CD4-positive, alpha-beta T cell treated with Interleukin-6 for 4 hours (primary cell): ENCODE results near the gene TMTC1.

Experiments used
- DNase-seq: peaks from one replicate; pipeline ENCODE4 v3.0.0-alpha.2; 2020; ENCODE audit warnings: mixed read lengths

The TMTC1 gene

DNA sequence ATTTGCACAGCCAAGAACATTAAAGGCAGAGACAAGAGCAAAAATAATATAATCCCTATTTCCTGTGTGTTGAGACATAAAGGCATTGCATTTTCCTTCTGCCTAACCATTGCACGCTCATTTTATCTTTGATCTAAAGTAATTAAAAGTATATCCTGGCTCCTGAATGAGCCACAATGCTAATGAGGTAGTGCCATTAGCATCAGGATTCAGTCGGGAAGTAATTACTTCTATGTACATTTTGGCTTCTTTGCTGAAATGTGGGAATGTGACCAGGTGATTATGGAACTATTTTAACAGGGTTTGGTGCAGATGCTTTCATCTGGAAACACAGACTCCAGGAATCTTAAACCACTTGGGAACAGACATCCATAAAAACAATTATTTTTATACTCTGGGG lies 77.4 kb downstream of the TMTC1 start:
- no peak for DNase-seq

DNA sequence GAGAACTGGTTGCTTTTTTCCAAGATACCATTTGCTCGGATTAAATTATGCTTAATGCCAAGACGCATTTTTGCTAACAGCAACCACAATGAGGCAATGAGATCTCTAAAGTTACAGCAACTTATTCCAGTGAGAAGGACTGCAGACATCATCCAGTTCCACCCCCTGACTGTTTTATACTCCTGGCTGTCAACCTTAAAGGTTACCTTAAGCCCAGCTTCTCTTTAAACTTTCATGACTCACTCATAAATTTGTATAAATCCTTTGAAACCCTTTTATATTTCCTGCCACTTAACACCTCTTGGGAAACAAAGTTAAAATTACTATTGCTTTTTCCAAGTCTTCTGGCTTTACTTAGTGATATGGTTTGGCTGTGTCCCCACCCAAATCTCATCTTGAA lies 80.2 kb downstream of the TMTC1 start:
- DNase-seq: no peak

DNA sequence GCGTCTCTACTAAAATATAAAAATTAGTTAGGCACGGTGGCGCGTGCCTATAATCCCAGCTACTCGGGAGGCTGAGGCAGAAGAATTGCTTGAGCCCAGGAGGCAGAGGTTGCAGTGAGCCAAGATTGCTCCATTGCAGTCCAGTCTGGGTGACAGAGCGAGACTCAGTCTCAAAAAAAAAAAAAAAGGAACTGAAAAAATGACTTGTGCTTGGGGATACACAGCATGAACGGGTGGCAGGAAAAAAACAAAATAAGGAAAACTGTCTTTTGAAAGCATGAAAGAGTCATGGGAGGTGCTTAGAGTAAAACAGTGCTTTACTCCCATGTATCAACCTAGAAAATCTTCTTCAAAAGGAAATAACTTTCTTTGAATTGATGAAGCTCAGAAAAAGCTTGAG lies 80.8 kb downstream of the TMTC1 start:
- DNase-seq: no peak

DNA sequence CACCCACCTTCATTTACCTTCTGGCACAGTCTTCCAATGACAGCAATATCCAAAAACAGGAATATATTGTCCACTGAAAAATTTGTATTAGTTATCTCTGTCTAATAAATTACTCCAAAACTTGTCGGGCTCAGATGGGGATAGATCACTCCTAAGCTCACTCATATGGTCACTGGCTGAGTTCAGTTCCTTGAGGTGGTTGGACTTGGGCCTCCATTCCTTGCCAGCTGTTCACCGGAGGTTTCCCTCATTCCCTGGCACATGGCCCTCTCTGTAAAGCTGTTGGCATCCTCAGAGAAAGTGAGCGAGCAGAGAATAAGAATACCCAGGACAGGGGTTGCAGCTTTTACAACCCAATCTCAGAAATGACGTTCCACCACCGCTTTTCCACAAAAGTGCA lies 81.5 kb downstream of the TMTC1 start:
- DNase-seq: no peak

DNA sequence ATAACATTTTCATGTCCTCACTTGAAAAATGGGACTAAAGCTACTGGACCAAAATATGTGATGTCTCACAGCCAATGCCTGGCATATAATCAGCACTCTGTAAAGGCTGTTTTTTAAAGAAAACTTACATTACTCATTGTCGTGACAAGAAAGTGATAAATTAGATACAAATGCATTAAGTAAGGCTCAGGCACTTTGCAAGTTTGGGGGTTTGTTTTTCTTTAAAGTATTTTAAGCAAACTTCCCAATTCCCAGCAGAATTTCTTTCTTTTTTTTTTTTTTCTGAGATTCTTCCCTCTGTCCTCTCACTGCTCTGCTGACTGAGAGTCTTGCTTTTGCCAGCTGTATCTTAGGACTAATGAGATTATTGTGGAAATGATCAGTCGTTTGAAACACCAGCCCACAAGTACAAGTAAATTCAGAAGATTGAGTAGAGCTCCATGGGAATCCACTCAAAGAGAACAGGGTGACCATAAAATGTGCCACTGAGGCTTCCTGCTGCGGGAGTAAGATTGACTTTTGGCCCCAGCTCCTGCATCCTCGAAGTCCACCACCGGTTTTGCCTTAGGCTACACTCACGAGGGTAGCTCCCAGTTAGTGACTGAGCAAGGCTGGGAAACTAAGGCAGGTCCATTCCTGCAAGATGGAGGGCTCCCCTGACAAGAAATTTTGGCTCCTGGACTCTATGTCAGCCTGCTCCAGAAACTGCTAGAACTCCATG lies 82.8 kb downstream of the TMTC1 start:
- no peak for DNase-seq

DNA sequence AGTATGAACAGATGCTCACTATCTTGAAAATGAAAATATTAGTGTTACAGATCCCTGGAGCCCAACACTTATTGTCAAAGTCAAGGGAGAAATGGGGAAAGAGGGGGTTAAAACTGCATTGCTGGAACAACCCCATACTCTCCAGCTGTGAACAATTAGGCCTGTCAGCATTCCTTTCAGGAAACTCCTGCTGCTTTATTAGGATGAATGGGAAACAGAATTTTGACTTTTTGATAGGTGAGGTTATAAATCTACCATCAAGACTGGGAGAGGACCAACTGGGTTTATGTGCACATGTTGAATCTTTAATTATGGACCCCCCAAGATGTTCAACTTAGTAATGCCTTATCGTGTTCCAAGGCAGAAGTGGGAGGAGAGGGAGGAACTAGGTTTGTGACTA lies 85.0 kb downstream of the TMTC1 start:
- no peak for DNase-seq

DNA sequence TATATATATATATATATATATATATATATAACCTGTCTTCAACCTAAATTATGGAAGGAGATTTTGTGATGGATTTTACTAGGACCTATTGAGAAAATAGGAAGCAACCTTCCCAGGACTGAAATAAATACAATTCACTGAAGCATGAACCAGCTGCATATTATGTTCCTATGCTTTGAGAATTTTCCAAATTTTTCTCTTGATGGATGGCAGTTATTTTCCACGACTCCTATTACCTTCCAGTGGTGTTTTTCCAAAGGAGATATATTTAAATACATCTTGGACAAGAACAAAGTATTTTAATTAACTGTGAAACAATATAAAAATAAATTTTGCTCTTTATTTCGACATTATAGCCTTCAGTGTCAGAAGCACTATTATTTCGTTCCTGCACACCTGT lies 87.9 kb downstream of the TMTC1 start:
- no peak for DNase-seq

DNA sequence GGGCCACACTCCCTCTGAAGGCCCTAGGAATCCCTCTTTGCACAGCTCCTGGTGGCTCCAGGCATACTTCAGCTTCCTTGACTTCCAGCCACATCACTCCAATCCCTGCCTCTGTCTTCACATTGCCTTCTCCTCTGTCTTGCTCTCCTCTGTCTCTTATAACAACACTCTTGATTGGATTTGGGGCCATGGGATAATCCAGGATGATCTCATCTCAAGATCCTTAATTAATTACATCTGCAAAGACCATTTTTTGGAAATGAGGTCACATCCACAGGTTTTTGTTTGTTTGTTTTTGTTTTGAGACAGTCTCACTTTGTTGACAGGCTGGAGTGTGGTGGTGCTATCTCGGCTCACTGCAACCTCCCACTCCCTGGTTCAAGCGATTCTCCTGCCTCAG lies 88.7 kb downstream of the TMTC1 start:
- no peak for DNase-seq

DNA sequence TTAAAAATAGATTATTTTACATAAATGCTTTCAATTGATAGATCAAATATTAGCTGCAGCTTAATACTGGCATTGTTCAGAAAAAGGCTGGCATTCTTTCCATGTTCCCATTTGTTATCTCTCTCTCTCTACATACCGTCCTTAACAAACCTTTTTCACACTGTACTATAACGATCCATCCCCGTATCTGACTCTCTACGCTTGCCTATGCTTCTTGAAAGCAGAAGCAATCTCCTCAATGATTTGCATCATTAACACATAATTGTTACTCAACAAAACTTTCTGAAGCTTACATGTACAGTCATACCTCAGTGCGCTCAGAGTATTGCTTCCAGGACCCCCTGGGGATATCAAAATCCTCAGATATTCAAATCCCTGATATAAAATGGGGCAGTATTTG lies 89.7 kb downstream of the TMTC1 start:
- no peak for DNase-seq

DNA sequence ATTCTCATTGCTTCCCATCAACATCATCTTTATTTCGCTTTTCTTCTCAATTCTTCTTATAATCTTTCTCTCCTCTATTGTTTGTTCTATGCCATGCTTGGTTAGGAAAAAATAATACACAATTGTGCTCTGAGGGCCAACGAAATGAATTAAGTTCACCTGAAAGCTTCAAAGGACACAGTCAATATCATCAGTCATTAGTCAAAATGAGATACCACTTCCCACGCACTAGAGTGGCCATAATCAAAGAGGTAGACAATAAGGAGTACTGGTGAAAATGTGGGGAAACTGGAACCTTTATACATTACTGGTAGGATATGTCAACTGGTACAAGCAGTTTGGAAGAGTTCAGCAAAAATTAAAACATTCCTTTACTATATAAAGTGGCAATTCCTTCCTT lies 91.5 kb downstream of the TMTC1 start:
- no peak for DNase-seq

DNA sequence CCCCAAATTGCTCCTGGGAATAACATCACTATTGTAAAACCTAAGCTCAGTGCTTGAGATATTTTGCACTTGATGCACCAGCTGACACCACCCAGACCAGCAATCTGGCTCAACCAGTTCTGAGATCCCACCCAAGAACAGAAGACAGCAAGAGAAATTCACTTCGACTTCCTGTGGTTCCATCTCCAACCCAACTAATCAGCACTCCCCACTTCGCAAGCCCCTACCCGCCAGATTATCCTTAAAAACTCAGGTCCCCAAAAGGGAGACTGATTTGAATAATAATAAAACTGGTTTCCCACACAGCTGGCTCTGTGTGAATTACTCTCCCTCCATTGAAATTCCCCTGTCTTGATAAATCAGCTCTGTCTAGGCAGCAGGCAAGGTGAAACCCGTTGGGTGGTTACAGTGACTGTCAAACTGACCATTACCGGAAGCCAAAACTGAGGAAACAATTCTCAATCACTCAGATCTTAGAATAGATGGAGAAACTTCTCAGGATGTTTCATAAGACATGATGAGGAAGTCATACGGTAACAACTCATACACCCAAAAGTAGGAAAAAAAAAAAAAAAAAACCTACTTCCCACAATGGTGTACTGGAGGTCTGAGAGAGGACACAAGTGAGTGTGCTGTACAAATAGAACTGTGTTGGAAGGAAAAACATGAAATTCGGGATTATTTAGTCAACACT lies 92.4 kb downstream of the TMTC1 start:
- DNase-seq: no peak

DNA sequence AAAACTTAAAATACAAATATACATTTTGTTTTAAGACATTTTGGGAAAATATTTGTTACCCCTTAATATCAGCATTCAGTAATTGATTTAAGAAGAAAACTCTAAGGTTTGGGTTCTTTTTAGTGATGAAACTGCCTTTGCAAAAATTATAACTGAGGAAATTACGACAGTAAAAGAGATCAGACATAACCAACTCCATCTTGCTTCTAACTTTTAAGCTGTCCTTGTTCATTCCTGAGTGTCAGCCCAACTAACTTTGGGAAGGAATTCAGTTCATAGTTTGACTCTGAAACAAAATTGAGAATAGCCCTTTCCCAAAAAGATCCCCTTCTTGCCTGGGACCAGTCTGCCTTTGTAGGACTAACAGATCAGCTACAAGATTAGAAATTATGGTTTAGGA lies 93.0 kb downstream of the TMTC1 start:
- DNase-seq: no peak

DNA sequence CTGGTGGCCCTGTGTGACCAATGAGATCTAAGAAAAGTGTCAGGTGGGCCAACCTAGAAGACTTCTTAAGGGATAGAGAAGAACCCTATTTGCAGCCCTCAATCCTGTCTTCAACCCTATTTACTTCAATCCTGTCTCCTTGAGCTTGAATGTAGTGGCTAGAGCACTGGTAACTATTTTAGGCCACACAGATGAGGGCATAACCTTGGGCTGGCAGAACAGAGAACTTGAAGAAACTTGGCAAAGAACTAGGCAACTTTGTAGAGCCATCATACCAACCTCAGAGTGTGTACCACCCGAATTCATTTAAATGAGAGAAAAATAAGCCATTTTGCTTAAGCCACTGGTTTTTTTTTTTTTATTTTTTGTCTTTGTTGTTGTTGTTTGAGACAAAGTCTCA lies 94.8 kb downstream of the TMTC1 start:
- no peak for DNase-seq

DNA sequence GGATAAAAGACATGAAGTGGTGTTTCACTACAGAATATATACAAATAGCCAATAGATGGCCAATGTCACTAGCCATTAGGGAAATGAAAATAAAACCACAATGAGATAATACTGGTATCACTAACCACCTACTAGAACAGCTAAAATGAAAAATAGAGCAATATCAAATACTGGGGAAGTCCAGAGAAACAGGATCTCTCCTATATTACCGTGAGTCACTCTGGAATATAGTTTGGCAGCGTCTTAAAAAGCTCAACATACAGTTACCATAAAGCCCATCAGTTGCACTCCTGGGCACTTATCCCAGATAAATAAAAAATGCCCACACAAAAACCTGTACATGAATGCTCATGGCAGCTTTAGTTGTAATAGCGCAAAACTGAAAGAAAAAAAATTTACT lies 101.7 kb downstream of the TMTC1 start:
- no peak for DNase-seq

DNA sequence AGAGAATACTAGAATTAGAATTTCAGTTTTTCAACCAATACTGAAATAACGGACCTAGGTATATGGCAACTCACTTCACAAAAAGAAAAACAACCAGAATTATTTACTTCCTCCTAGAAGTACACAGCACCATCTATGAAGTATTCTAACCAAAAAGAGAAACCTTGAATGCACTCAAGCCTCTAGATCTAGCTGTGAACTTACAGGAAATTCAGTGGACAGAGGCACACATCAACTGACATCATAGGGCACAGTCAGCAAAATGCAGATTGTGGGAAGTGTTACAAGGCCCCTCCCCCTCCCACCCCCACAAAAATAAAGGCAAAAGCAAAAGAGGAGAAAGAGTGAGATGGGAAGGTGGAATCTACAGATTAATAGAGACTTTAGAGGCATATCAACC lies 102.4 kb downstream of the TMTC1 start:
- no peak for DNase-seq

DNA sequence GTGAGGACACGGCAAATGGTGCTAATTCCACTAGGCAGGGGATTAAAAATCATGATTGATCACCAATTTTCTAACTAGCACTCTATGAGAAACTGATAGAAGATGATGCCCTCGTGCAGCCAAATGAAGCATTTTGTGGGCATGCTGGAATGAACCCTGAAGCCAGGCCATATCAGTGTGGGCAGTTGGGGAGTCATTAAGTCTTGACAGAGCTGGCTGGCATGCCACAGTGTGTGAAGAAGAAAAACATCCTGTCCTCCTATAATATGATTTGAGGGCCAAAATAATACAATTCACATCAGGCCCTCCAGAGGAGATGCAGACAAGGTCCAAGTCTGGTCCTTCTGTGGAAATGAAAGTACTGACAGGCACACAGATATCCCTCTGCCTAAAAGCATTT lies 107.1 kb downstream of the TMTC1 start:
- no peak for DNase-seq

DNA sequence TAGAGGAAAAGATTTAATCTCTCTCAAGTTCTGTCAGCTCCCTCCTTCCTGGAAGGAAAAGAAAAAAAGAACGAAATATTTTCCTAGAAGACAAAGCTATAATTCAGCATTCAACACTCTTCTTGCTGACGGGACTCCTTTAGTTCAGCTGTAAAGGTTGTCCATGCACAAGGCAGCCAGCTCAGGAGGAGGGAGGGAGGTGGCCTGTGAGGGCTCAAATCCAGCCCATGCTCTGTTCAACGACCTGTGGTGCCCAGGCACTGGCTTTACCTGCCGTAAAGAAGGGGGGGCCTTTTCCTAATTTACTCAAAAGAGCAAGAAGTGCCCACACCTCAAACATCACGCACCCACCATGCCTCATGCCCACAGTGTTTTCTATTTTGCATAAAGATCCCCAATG lies 109.3 kb downstream of the TMTC1 start:
- no peak for DNase-seq

DNA sequence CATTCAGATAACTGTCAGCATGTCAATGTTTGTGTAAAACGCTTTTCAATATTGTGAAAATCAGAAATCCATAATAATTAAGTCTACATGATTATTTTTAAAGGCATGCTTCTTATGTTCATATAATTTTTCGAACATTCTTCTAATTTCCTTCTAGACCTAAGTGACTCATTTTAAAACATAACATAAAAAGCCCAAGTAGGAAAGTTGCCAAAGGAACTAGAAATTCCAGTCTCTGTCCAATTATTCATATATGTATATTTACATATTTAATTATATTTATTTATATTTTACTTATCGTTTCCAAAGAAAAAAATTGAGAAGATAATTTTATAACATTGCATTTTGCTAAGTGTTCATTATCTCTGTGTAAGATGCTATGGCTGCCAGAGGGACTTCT lies 110.4 kb downstream of the TMTC1 start:
- no peak for DNase-seq

DNA sequence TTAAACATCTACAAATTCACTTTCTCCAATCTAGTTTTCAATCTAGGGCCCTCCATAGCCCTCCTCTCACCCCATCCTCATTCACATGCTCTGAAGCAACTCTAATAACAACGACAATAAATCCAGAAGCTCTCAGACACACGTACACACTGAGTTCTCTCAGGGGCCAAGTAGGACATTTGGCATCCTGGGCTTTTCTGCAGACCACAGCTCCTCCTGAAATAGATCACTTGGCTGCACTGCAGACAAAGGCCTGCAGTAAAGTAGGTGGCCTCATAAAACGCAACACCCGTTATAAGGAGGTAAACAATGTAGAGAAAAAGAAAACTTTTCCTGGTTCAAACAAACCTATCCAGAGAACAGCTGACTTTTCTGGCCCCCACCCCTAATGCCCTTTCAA lies 111.2 kb downstream of the TMTC1 start:
- DNase-seq: no peak

DNA sequence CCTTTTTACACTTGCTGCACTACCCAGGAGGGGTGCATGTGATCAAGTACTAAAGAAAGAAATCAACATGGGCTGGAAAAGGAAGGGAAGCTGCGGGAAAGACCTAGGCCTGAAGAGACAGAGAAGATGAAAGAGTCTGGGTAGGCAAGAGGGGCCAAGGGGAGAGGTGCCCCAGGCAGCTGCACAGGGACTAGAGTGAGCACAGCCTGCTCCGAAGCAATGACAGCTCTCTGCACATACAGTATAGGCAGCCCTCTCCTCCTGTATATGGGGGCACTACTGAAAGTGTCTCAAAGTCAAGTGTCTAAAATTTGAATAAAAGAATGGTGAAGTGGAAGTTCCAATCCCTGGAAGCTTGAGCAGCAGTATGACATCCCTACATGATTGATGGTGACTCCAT lies 112.0 kb downstream of the TMTC1 start:
- DNase-seq: no peak

DNA sequence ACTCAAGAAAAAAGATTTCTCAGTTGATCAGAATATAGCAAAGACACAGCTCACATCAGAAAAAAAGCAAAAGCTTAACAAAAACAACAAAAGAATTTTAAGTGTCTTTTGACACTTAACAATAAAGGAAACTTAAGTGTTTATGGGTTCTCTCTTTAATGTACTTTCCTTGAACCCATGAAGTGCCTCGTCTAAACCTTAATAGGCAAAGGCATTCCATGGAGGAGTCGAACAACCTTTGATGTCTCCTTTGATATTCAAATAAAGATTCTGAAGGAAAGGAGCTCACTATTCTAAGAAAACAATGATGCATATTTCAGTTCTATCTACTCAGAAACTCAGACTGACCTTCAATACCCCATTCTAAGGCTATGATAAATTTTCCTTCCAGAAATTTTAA lies 116.7 kb downstream of the TMTC1 start:
- DNase-seq: no peak

DNA sequence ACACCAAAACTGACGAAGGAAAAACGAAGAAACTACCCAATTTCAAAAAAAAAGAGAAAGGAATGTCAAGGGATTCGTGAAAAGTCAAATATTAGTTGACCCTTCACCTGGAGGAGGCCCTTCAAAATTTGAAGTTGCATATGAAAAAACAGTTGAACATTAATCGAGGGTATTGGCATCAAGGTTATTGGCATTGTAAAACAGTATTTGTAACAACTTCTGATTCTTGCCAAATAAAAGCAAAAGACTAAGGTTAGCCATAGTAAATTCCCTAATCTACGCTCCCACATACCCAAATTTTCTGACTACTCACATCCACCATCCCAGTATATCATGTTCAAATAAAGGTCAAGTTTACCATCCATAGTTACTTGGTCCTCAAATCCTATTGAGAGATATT lies 118.6 kb downstream of the TMTC1 start:
- DNase-seq: no peak

DNA sequence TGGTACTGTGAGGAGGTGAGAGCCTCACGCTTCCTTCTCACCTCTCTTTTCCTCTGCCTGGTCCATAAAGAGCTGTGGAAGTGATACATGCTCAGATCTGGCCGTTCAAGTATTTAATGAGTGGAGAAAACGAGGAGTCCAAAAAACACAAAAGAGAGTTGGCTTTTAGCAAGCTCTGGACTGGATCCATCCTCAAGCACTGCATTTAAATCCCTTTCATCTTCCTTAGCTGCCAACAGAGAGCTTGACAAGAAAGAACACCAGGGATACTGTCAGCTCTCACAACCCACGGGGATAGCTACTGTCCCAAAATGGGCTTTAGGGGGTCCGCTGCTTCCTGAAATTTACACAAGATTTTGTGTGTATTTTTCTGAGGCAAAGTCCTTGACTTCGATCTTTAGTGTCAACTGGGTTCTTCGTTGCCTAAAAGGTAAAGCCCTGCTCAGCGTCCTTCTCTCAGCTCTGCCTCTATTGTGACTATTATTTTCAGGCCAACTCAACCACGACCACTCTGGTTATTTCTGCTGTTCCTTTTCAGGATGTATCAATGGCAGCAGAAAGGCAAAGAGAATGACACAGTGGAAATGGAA lies 120.9 kb downstream of the TMTC1 start:
- DNase-seq: no peak

DNA sequence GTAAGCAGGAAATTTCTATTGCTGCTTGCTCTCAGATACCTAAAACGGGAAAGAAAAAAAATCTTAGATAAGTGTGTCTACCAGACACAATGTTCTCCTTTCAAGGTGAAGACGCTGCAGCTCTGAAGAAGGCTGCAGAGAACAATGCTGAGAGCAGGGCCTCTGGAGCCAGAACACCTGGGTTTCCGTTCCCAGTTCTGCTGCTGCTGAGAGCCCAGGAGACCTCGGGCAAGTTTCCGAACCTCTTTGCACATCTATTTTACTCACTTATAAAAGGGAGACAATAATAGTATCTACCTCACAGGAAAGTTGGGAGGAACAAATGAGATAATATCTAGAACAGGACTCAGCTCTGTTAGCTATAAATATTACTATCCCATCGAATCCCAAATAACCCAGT lies 122.9 kb downstream of the TMTC1 start:
- no peak for DNase-seq
